Measurements from ENCODE around the gene MAP3K3.

- TF ChIP-seq CTCF (conservative IDR thresholded peaks at IDR 0.05; ENCODE audit: low read depth in 2 of 2) (no peak), EZH2 (IDR thresholded peaks at IDR 0.05; ENCODE audit: low read depth, unreplicated experiment) (no peak), JUNB (IDR thresholded peaks at IDR 0.05; ENCODE audit: unreplicated experiment) (no peak)
Observed at GRCh38 chr17:63701868-63702720, 79.9 kb downstream of the MAP3K3 start.
